HG03460 (cell line): Measurements from ENCODE around the gene RXFP3.
A peak's percentile ranks its signal among the peaks of the same experiment; 100 is the strongest.
"Not testable (repeated sequence)": the region's sequence is repeated elsewhere in the genome, so short reads cannot be mapped to it uniquely, and the experiment has no call there.

Experiments
- ATAC-seq: cut with Tn5 transposase; IDR thresholded peaks from one replicate; pipeline ENCODE4 v1.9.1; 2021; ENCODE audit not compliant: unreplicated experiment

Gene RXFP3

GRCh38 chr5:33934176-33934575, 2.0 kb upstream of the RXFP3 start:
- peak; percentile 12 for ATAC-seq

- ATAC-seq = no peak
Measured at GRCh38 chr5:33936004-33936380, 194 bp upstream of the RXFP3 start.

GRCh38 chr5:33937017-33937706, 976 bp downstream of the RXFP3 start:
- no peak for ATAC-seq

- ATAC-seq = no peak
Measured at GRCh38 chr5:33937707-33938506, 1.7 kb downstream of the RXFP3 start.

GRCh38 chr5:33938507-33938796, 2.3 kb downstream of the RXFP3 start:
- no peak for ATAC-seq

- no peak for ATAC-seq
Measured at GRCh38 chr5:33938881-33939280, 2.7 kb downstream of the RXFP3 start.

GRCh38 chr5:33939556-33940262, 3.5 kb downstream of the RXFP3 start:
- no peak for ATAC-seq

GRCh38 chr5:33941090-33941489, 4.9 kb downstream of the RXFP3 start:
- no peak for ATAC-seq

- no peak for ATAC-seq
Measured at GRCh38 chr5:33944543-33945132, 8.5 kb downstream of the RXFP3 start.

GRCh38 chr5:33952175-33952574, 16.0 kb downstream of the RXFP3 start:
- ATAC-seq = not testable (repeated sequence)

- ATAC-seq = no peak
Measured at GRCh38 chr5:33957577-33958150, 21.5 kb downstream of the RXFP3 start.

- ATAC-seq = no peak
Measured at GRCh38 chr5:33958176-33958575, 22.0 kb downstream of the RXFP3 start.

GRCh38 chr5:33964132-33964700, 28.0 kb downstream of the RXFP3 start:
- no peak for ATAC-seq

GRCh38 chr5:33966805-33967204, 30.6 kb downstream of the RXFP3 start:
- no peak for ATAC-seq

- no peak for ATAC-seq
Measured at GRCh38 chr5:33968211-33969005, 32.2 kb downstream of the RXFP3 start.

- peak; percentile 70 for ATAC-seq
Measured at GRCh38 chr5:33969572-33970452, 33.6 kb downstream of the RXFP3 start.

GRCh38 chr5:33973271-33973670, 37.1 kb downstream of the RXFP3 start:
- no peak for ATAC-seq

GRCh38 chr5:33975852-33976251, 39.7 kb downstream of the RXFP3 start:
- ATAC-seq = no peak

GRCh38 chr5:33976307-33976706, 40.1 kb downstream of the RXFP3 start:
- ATAC-seq = no peak
